ENCODE data around the gene FRK. TPM values are rescaled to one million over a fixed set of nuclear protein-coding genes. Genes with fewer than 3 reads are reported as not detected.

FRK gene
- total RNA-seq, 1 experiment from 2014 or later, result not detected

GRCh38 chr6:116070616-116071389 is 10.1 kb upstream of the FRK start:
- H3K4me3 ChIP-seq (ENCODE audit: low read length), result no peak overlapping the region
- no peak overlapping the region for H3K4me2 ChIP-seq (ENCODE audit: low read depth, low read length, poor library complexity, severe bottlenecking)
- no peaks in the 10 kb centered on the region for H4K20me1 ChIP-seq (ENCODE audit: insufficient read depth, low read depth, low read length)
- H3K27me3 ChIP-seq (ENCODE audit: low read length), result no peaks in the 10 kb centered on the region
- no peak overlapping the region for H3K27ac ChIP-seq (ENCODE audit: low read length)
- no peak for DNase-seq
- H3K9me2 ChIP-seq (replicated peaks; ENCODE audit: insufficient read depth, low read length), result no peaks in the 10 kb centered on the region
- no peaks in the 10 kb centered on the region for H3K79me2 ChIP-seq (ENCODE audit: low read length)
- no peaks in the 10 kb centered on the region for H3K36me3 ChIP-seq (ENCODE audit: insufficient read depth, low read length)
- H3K4me1 ChIP-seq (ENCODE audit: low read length), result no peaks in the 10 kb centered on the region
- H3K9ac ChIP-seq (ENCODE audit: low read length), result no peak overlapping the region
- H3K9me3 ChIP-seq (ENCODE audit: low read length), result no peaks in the 10 kb centered on the region
- no peak overlapping the region for H2AFZ ChIP-seq (ENCODE audit: low read length)

GRCh38 chr6:116070101-116070500 is 9.4 kb upstream of the FRK start:
- H4K20me1 ChIP-seq (ENCODE audit: insufficient read depth, low read depth, low read length), result no peaks in the 10 kb centered on the region
- no peaks in the 10 kb centered on the region for H3K9me3 ChIP-seq (ENCODE audit: low read length)
- H3K9ac ChIP-seq (ENCODE audit: low read length), result no peak overlapping the region
- H3K4me1 ChIP-seq (ENCODE audit: low read length), result no peaks in the 10 kb centered on the region
- no peaks in the 10 kb centered on the region for H3K36me3 ChIP-seq (ENCODE audit: insufficient read depth, low read length)
- no peak overlapping the region for H3K4me3 ChIP-seq (ENCODE audit: low read length)
- no peak overlapping the region for H3K4me2 ChIP-seq (ENCODE audit: low read depth, low read length, poor library complexity, severe bottlenecking)
- no peaks in the 10 kb centered on the region for H3K27me3 ChIP-seq (ENCODE audit: low read length)
- no peak overlapping the region for H3K27ac ChIP-seq (ENCODE audit: low read length)
- no peak overlapping the region for H2AFZ ChIP-seq (ENCODE audit: low read length)
- no peaks in the 10 kb centered on the region for H3K9me2 ChIP-seq (replicated peaks; ENCODE audit: insufficient read depth, low read length)
- no peaks in the 10 kb centered on the region for H3K79me2 ChIP-seq (ENCODE audit: low read length)
- DNase-seq, result no peak

- Histone ChIP-seq H2AFZ (ENCODE audit: low read length) (no peak overlapping the region), H3K36me3 (ENCODE audit: insufficient read depth, low read length) (no peaks in the 10 kb centered on the region), H3K4me2 (ENCODE audit: low read depth, low read length, poor library complexity, severe bottlenecking) (no peak overlapping the region), H3K9ac (ENCODE audit: low read length) (no peak overlapping the region), H3K4me3 (ENCODE audit: low read length) (no peak overlapping the region), H3K27me3 (ENCODE audit: low read length) (no peaks in the 10 kb centered on the region), H3K79me2 (ENCODE audit: low read length) (no peaks in the 10 kb centered on the region), H4K20me1 (ENCODE audit: insufficient read depth, low read depth, low read length) (no peaks in the 10 kb centered on the region), H3K27ac (ENCODE audit: low read length) (no peak overlapping the region), H3K9me3 (ENCODE audit: low read length) (no peaks in the 10 kb centered on the region), H3K9me2 (replicated peaks; ENCODE audit: insufficient read depth, low read length) (no peaks in the 10 kb centered on the region), H3K4me1 (ENCODE audit: low read length) (no peaks in the 10 kb centered on the region)
- no peak for DNase-seq
These were observed 6.1 kb upstream of the FRK start for GRCh38 chr6:116066789-116067188.

GRCh38 chr6:116064666-116065065 is 4.0 kb upstream of the FRK start:
- no peak overlapping the region for H3K4me2 ChIP-seq (ENCODE audit: low read depth, low read length, poor library complexity, severe bottlenecking)
- no peaks in the 10 kb centered on the region for H3K4me1 ChIP-seq (ENCODE audit: low read length)
- no peak overlapping the region for H3K9ac ChIP-seq (ENCODE audit: low read length)
- H3K27me3 ChIP-seq (ENCODE audit: low read length), result no peaks in the 10 kb centered on the region
- no peak overlapping the region for H3K4me3 ChIP-seq (ENCODE audit: low read length)
- no peaks in the 10 kb centered on the region for H4K20me1 ChIP-seq (ENCODE audit: insufficient read depth, low read depth, low read length)
- H3K9me2 ChIP-seq (replicated peaks; ENCODE audit: insufficient read depth, low read length), result no peaks in the 10 kb centered on the region
- H3K27ac ChIP-seq (ENCODE audit: low read length), result no peak overlapping the region
- H3K79me2 ChIP-seq (ENCODE audit: low read length), result no peaks in the 10 kb centered on the region
- DNase-seq, result no peak
- H2AFZ ChIP-seq (ENCODE audit: low read length), result no peak overlapping the region
- H3K9me3 ChIP-seq (ENCODE audit: low read length), result no peaks in the 10 kb centered on the region
- no peaks in the 10 kb centered on the region for H3K36me3 ChIP-seq (ENCODE audit: insufficient read depth, low read length)

- Histone ChIP-seq H3K79me2 (ENCODE audit: low read length) (no peaks in the 10 kb centered on the region), H4K20me1 (ENCODE audit: insufficient read depth, low read depth, low read length) (no peaks in the 10 kb centered on the region), H3K27me3 (ENCODE audit: low read length) (no peaks in the 10 kb centered on the region), H2AFZ (ENCODE audit: low read length) (no peak overlapping the region), H3K4me2 (ENCODE audit: low read depth, low read length, poor library complexity, severe bottlenecking) (no peak overlapping the region), H3K4me3 (ENCODE audit: low read length) (no peak overlapping the region), H3K27ac (ENCODE audit: low read length) (no peak overlapping the region), H3K36me3 (ENCODE audit: insufficient read depth, low read length) (no peaks in the 10 kb centered on the region), H3K4me1 (ENCODE audit: low read length) (no peaks in the 10 kb centered on the region), H3K9me2 (replicated peaks; ENCODE audit: insufficient read depth, low read length) (no peaks in the 10 kb centered on the region), H3K9ac (ENCODE audit: low read length) (no peak overlapping the region), H3K9me3 (ENCODE audit: low read length) (no peaks in the 10 kb centered on the region)
- no peak for DNase-seq
These were observed 1.8 kb upstream of the FRK start for GRCh38 chr6:116062496-116062895.

GRCh38 chr6:116059713-116060571 is 749 bp downstream of the FRK start:
- DNase-seq, result no peak
- no peaks in the 10 kb centered on the region for H3K9me3 ChIP-seq (ENCODE audit: low read length)
- no peaks in the 10 kb centered on the region for H3K4me1 ChIP-seq (ENCODE audit: low read length)
- no peaks in the 10 kb centered on the region for H3K9me2 ChIP-seq (replicated peaks; ENCODE audit: insufficient read depth, low read length)
- no peaks in the 10 kb centered on the region for H3K36me3 ChIP-seq (ENCODE audit: insufficient read depth, low read length)
- H4K20me1 ChIP-seq (ENCODE audit: insufficient read depth, low read depth, low read length), result no peaks in the 10 kb centered on the region
- no peaks in the 10 kb centered on the region for H3K27me3 ChIP-seq (ENCODE audit: low read length)
- no peak overlapping the region for H3K4me3 ChIP-seq (ENCODE audit: low read length)
- H3K27ac ChIP-seq (ENCODE audit: low read length), result no peak overlapping the region
- no peak overlapping the region for H3K9ac ChIP-seq (ENCODE audit: low read length)
- H3K79me2 ChIP-seq (ENCODE audit: low read length), result no peaks in the 10 kb centered on the region
- H2AFZ ChIP-seq (ENCODE audit: low read length), result no peak overlapping the region
- no peak overlapping the region for H3K4me2 ChIP-seq (ENCODE audit: low read depth, low read length, poor library complexity, severe bottlenecking)

GRCh38 chr6:116057766-116058165 is 2.9 kb downstream of the FRK start:
- Histone ChIP-seq H3K9me3 (ENCODE audit: low read length) (no peaks in the 10 kb centered on the region), H4K20me1 (ENCODE audit: insufficient read depth, low read depth, low read length) (no peaks in the 10 kb centered on the region), H3K27ac (ENCODE audit: low read length) (no peak overlapping the region), H3K4me2 (ENCODE audit: low read depth, low read length, poor library complexity, severe bottlenecking) (no peak overlapping the region), H3K36me3 (ENCODE audit: insufficient read depth, low read length) (no peaks in the 10 kb centered on the region), H3K79me2 (ENCODE audit: low read length) (no peaks in the 10 kb centered on the region), H3K9ac (ENCODE audit: low read length) (no peak overlapping the region), H3K4me3 (ENCODE audit: low read length) (no peak overlapping the region), H3K27me3 (ENCODE audit: low read length) (no peaks in the 10 kb centered on the region), H3K4me1 (ENCODE audit: low read length) (no peaks in the 10 kb centered on the region), H3K9me2 (replicated peaks; ENCODE audit: insufficient read depth, low read length) (no peaks in the 10 kb centered on the region), H2AFZ (ENCODE audit: low read length) (no peak overlapping the region)
- DNase-seq, result no peak

- Histone ChIP-seq H3K36me3 (ENCODE audit: insufficient read depth, low read length) (no peaks in the 10 kb centered on the region), H3K27me3 (ENCODE audit: low read length) (no peaks in the 10 kb centered on the region), H4K20me1 (ENCODE audit: insufficient read depth, low read depth, low read length) (no peaks in the 10 kb centered on the region), H3K27ac (ENCODE audit: low read length) (no peak overlapping the region), H3K9ac (ENCODE audit: low read length) (no peak overlapping the region), H3K4me2 (ENCODE audit: low read depth, low read length, poor library complexity, severe bottlenecking) (no peak overlapping the region), H3K4me1 (ENCODE audit: low read length) (no peaks in the 10 kb centered on the region), H2AFZ (ENCODE audit: low read length) (no peak overlapping the region), H3K9me2 (replicated peaks; ENCODE audit: insufficient read depth, low read length) (no peaks in the 10 kb centered on the region), H3K9me3 (ENCODE audit: low read length) (no peaks in the 10 kb centered on the region), H3K4me3 (ENCODE audit: low read length) (no peak overlapping the region), H3K79me2 (ENCODE audit: low read length) (no peaks in the 10 kb centered on the region)
- no peak for DNase-seq
These were observed 5.2 kb downstream of the FRK start for GRCh38 chr6:116055513-116055912.
